ENCODE data around the gene TTC32.

TTC32 gene

DNA sequence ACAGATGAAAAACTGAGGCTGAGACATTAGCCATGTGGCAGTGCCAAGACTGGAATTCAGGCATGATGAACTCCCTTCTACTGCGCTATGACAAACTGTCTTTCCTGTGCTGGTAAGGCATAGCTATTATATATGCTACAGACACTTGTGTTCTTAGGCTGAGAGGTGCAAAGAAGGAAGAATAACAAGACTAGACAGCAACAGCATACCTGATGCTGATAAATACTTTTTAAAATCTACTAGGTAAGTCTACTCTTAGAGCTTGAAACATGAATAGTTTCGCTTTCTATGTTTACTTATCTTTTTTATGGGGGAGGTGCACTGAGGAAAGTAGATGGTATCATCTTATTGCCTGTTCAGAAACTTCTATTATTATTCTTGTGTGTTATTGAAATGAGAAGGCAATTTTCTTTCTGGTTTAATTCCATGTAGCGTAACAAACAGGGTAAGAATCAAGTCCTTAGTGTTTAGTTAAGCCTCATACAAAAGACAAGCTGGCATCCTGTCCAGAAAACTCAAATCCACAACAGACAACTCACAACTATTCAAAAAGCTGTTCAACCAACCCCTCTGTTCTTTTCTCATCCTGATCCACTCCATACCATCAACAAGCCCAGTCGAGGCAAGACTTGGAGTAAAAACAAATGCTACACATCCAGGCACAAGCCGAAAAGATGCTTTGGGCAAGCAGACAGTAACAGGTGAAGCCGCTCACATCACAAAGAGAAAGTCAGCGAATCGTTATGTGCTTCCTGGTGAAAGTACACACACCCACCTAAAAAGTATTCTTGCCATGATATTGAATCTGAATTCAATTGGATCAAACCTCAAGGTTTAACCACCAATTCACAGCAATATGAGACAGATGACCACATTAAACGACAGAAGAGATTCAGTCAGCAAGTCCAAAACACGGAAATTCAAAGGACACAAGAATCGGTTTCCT is 1.5 kb downstream of the TTC32 start:
- DNase-seq (ENCODE audit: low read depth): no peak
- peak overlapping the region; percentile 94 for H3K4me3 ChIP-seq (ENCODE audit: control insufficient read depth, low read depth, low read length)
- TF ChIP-seq, protein P1, sequence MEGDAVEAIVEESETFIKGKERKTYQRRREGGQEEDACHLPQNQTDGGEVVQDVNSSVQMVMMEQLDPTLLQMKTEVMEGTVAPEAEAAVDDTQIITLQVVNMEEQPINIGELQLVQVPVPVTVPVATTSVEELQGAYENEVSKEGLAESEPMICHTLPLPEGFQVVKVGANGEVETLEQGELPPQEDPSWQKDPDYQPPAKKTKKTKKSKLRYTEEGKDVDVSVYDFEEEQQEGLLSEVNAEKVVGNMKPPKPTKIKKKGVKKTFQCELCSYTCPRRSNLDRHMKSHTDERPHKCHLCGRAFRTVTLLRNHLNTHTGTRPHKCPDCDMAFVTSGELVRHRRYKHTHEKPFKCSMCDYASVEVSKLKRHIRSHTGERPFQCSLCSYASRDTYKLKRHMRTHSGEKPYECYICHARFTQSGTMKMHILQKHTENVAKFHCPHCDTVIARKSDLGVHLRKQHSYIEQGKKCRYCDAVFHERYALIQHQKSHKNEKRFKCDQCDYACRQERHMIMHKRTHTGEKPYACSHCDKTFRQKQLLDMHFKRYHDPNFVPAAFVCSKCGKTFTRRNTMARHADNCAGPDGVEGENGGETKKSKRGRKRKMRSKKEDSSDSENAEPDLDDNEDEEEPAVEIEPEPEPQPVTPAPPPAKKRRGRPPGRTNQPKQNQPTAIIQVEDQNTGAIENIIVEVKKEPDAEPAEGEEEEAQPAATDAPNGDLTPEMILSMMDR (IDR thresholded peaks at IDR 0.05; ENCODE audit: control insufficient read depth, insufficient read depth, low read depth, low read length, missing control alignments): no peak

- TF ChIP-seq, protein P1 (IDR thresholded peaks at IDR 0.05; ENCODE audit: control insufficient read depth, insufficient read depth, low read depth, low read length, missing control alignments): no peak
- no peak for DNase-seq (ENCODE audit: low read depth)
- peak overlapping the region; percentile 5; the same call in 1 of the 2 replicates for H3K4me3 ChIP-seq (ENCODE audit: control insufficient read depth, low read depth, low read length)
Observed at GRCh38 chr2:19898592-19899329, 3.0 kb downstream of the TTC32 start.

- no peak overlapping the region for H3K4me3 ChIP-seq (ENCODE audit: control insufficient read depth, low read depth, low read length)
- no peak for DNase-seq (ENCODE audit: low read depth)
- TF ChIP-seq, protein P1 (IDR thresholded peaks at IDR 0.05; ENCODE audit: control insufficient read depth, insufficient read depth, low read depth, low read length, missing control alignments): no peak
Observed at GRCh38 chr2:19897623-19898245, 4.0 kb downstream of the TTC32 start.

DNA sequence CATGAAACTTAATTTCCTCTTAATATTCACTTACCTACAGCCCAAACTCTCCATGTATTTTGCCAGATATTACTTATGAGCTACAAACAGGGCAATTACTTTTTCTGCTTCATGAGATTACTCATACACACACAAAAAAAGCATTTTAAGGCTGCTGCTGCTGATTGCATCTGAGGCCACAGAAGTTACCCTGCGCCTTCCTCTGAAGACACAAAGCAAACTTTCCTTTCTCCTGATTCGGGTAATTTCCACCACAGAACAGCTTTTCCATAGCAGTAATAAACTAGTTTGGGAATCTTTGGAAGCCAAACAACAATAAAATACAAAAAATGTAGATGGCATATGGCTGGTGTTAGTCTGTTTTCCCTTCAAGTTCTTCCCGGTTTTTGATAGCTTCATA is 6.2 kb downstream of the TTC32 start:
- TF ChIP-seq, protein P1 (IDR thresholded peaks at IDR 0.05; ENCODE audit: control insufficient read depth, insufficient read depth, low read depth, low read length, missing control alignments): no peak
- DNase-seq (ENCODE audit: low read depth): no peak
- H3K4me3 ChIP-seq (ENCODE audit: control insufficient read depth, low read depth, low read length): no peak overlapping the region

- DNase-seq (ENCODE audit: low read depth): no peak
- TF ChIP-seq, protein P1 (IDR thresholded peaks at IDR 0.05; ENCODE audit: control insufficient read depth, insufficient read depth, low read depth, low read length, missing control alignments): no peak
- no peak overlapping the region for H3K4me3 ChIP-seq (ENCODE audit: control insufficient read depth, low read depth, low read length)
Observed at GRCh38 chr2:19894134-19894792, 7.5 kb downstream of the TTC32 start.

Measured in AG09309 (cell line).